Measurements from ENCODE around the gene RGS1.

The RGS1 gene, protein sequence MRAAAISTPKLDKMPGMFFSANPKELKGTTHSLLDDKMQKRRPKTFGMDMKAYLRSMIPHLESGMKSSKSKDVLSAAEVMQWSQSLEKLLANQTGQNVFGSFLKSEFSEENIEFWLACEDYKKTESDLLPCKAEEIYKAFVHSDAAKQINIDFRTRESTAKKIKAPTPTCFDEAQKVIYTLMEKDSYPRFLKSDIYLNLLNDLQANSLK

DNA sequence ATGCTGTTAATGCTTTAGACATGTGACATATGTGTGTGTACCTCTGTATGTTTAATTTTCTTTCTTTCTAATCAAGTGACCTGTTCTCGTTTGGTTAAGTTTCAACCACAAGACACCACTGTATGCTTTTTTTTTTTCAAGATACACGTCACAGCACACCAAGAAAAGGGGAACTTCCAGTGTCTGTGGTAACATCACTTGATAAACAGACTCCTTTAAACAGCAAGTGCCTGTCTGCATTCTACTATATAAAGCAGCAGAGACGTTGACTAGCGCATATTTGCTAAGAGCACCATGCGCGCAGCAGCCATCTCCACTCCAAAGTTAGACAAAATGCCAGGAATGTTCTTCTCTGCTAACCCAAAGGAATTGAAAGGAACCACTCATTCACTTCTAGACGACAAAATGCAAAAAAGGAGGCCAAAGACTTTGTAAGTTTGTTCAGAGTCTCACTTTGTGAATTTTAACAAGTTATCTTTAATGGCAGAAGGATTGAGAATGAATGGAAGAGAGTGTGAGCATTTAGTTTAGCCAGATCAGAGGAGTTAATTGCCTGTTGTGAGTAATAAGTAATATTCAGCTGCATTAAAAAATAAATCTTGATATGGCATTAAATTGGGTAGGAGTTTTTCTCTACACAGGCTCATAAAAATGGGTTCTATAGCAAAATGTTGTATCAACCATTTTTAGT, at the start of gene RGS1:
Gene RGS1, plus strand, starts transcription at position 275 of the 691 bp plus-strand sequence. Its CDS starts 20 bp downstream, at position 295.
- DNase-seq (ENCODE audit: low read depth, low spot score): no peak

- no peak for DNase-seq (ENCODE audit: low read depth, low spot score)
These were observed 48.3 kb upstream of the RGS1 start for GRCh38 chr1:192527111-192527795.

- DNase-seq (ENCODE audit: low read depth, low spot score): no peak
These were observed 47.6 kb upstream of the RGS1 start for GRCh38 chr1:192527950-192528349.

GRCh38 chr1:192529031-192529755, 46.4 kb upstream of the RGS1 start:
- no peak for DNase-seq (ENCODE audit: low read depth, low spot score)

- DNase-seq (ENCODE audit: low read depth, low spot score): no peak
These were observed 45.8 kb upstream of the RGS1 start for GRCh38 chr1:192529811-192530210.

DNA sequence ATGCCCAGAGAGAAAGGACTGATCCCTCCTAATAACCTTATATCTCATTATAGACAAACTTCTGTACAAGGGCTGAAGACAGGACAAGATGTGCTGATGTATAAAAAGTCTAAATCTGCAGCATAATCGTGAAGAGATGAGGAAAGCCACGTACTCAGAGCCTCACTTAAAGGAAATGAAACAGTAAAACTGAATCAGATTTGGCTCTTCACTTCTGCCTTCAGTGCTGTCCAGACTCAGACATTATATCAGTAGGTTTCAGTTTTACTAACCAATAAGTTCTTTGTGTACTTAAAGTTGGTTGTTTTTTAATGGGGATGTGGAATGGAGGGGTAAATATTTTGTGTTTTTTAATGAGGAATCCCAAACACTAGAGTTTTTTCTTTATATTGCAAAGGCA, 45.3 kb upstream of the RGS1 start:
- no peak for DNase-seq (ENCODE audit: low read depth, low spot score)

DNA sequence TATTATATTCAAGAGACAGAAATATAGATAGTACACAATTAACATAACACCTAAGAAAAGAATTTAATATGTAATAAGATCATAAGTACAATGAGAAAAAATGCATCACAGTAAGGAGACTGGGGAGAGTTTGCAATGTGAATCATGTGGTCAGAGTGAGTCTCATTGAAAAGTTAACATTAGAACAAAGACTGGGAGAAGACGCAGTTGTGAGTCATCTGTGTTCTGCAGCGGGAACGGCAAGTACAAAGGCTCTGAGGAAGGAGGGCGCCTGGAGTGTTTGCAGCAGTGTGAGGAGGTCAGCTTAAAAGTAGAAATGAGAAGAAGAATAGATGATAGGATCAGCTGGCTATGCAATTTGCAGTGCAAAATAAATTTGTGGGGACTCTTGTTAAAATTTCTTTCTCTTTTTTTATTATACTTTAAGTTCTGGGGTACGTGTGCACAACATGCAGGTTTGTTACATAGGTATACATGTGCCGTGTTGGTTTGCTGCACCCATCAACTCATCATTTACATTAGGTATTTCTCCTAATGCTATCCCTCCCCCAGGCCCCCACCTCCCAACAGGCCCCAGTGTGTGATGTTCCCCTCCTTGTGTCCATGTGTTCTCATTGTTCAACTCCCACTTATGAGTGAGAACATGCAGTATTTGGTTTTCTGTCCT, 44.4 kb upstream of the RGS1 start:
- peak; percentile 90 for DNase-seq (ENCODE audit: low read depth, low spot score)

GRCh38 chr1:192534666-192535065, 40.9 kb upstream of the RGS1 start:
- no peak for DNase-seq (ENCODE audit: low read depth, low spot score)

- DNase-seq (ENCODE audit: low read depth, low spot score): no peak
These were observed 39.5 kb upstream of the RGS1 start for GRCh38 chr1:192535916-192536664.

- DNase-seq (ENCODE audit: low read depth, low spot score): no peak
These were observed 36.9 kb upstream of the RGS1 start for GRCh38 chr1:192538407-192539296.

GRCh38 chr1:192539297-192540092, 36.1 kb upstream of the RGS1 start:
- peak; percentile 81 for DNase-seq (ENCODE audit: low read depth, low spot score)

DNA sequence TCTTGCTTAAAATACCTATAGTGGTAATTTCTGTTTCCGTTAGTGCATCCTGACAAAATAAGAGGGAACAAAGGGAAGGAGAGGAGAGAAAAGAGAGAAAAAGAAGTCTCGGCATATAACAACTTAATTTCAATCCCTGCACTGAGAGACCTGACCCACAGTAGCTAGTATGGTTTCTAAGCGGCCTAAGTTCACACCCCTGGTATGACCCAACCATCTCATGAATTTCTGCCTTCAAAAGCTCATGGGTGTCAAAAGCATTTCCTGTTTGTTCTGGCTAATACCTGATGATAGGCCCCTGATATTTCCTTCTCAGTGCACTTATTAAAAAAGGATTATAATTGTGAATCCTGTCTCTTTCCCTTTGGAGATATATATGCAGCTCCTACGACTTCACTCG, 32.1 kb upstream of the RGS1 start:
- no peak for DNase-seq (ENCODE audit: low read depth, low spot score)

GRCh38 chr1:192545896-192546521, 29.6 kb upstream of the RGS1 start:
- DNase-seq (ENCODE audit: low read depth, low spot score): no peak

DNA sequence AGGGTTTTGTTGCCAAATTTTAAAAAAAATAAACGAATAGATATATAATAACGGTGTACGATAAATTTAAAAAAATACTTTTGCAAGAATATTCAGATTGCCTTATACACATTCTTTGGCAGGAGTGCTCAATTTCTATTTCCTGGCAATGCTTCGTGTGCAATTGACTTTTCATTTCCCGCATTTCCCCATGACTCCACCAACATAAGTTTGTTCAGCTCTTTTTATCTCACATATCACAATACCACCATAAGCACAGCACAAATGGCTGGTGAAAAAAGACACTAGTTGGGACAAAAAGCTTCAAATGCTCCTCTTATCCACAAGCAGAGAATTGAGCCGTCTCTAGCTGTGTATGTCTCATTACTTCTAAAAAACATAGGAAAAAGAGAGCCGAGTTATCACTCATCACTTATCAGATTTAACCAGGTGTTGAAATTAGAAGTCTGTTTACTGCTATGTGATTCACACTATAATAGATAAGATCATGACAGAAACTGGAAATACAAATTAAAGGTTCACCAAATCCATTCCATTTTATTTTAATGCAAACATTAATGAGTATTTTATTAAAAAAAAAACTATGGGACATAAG, 28.9 kb upstream of the RGS1 start:
- no peak for DNase-seq (ENCODE audit: low read depth, low spot score)

- DNase-seq (ENCODE audit: low read depth, low spot score): no peak
These were observed 28.1 kb upstream of the RGS1 start for GRCh38 chr1:192547501-192547900.

DNA sequence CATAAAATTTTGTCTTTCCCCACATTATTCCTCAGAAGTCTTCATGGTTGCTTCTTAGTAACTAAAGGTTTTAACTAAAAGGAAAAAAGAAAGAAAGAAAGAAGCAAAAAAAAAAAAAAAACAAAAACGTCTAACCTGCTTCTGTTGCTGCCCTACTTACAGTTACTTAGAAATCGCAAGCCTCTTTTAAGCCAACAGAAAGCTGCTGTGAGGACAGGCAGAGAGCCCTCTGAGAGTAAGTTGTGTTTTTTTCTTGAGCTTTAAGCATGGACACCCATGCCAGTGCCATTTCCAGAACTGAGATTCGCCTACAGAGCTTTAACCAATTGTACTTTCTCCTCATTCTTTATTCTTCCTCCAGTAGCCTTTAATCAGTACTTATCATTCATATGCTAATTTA, 25.6 kb upstream of the RGS1 start:
- DNase-seq (ENCODE audit: low read depth, low spot score): no peak

- no peak for DNase-seq (ENCODE audit: low read depth, low spot score)
These were observed 24.5 kb upstream of the RGS1 start for GRCh38 chr1:192550922-192551534.

- DNase-seq (ENCODE audit: low read depth, low spot score): no peak
These were observed 22.8 kb upstream of the RGS1 start for GRCh38 chr1:192552760-192553191.

Data from smooth muscle cell of the brain vasculature (primary cell).